Adrenal gland (tissue), 5 donors: Measurements from ENCODE around the gene NUP88.

Source experiments
- CTCF ChIP-seq, 6 experiments: fragments of 450-650 bp in 4 of 6; fragments of 200-600 bp in 2 of 6; sonication (generic) in 1 of 6; IDR thresholded peaks; 1 replicate in 5 of 6; 2 replicates in 1 of 6; pipeline versions ENCODE4 v1.5.1 to v1.8.0; 2016 to 2021; ENCODE audit warnings: antibody characterized with exemption in 6 of 6, mild to moderate bottlenecking in 2 of 6, moderate library complexity in 1 of 6
- POLR2A ChIP-seq, 2 donors: fragments of 450-650 bp; IDR thresholded peaks; one replicate each; pipeline ENCODE4 v1.6.1; 2017; ENCODE audit warnings: antibody characterized with exemption in 2 of 2, mild to moderate bottlenecking in 2 of 2, moderate library complexity in 1 of 2
- donor health status: DM: no; HTN: no; CAD: no.

GRCh38 chr17:5399767-5400166 is 19.7 kb downstream of the NUP88 start:
- TF ChIP-seq CTCF (IDR thresholded peaks at IDR 0.05) (no peak), POLR2A (IDR thresholded peaks at IDR 0.05) (no peak)
